ENCODE measurements around the gene SLC18B1.

DNA sequence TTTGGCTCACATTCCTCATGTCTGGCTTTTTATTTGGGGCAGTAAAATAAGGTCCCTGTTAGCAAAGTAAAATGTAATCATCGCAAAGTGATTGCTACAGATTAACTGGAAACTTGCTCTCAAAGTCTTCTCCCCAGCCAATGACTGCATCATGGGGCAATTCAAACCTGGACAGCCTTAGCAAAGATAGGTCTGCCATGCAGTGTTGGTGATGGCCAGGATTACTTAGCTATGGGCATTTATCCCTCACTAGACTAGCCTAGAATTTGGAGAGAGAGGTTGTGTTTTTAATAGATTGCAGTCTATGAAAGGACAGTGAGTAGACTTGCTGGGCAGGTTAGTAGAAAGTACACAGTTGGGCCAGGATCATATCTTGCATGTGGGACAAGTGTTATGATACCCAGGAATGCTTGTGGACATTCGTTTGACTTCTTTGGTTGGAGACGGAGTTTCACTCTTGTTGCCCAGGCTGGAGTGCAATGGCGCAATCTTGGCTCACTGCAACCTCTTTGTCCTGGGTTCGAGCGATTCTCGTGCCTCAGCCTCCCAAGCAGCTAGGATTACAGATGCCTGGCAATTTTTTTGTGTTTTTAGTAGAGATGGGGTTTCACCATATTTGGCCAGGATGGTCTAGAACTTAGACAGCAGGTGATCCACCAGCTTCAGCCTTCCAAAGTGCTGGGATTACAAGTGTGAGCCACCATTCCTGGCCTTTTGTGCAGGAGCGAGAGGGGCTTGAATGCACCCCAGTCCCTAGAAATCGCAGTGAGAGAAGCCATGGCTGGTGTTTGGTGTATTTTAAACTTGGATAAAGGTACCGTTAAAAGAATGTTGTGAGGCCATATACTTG, 19.3 kb upstream of the SLC18B1 start:
- TF ChIP-seq, protein P1, sequence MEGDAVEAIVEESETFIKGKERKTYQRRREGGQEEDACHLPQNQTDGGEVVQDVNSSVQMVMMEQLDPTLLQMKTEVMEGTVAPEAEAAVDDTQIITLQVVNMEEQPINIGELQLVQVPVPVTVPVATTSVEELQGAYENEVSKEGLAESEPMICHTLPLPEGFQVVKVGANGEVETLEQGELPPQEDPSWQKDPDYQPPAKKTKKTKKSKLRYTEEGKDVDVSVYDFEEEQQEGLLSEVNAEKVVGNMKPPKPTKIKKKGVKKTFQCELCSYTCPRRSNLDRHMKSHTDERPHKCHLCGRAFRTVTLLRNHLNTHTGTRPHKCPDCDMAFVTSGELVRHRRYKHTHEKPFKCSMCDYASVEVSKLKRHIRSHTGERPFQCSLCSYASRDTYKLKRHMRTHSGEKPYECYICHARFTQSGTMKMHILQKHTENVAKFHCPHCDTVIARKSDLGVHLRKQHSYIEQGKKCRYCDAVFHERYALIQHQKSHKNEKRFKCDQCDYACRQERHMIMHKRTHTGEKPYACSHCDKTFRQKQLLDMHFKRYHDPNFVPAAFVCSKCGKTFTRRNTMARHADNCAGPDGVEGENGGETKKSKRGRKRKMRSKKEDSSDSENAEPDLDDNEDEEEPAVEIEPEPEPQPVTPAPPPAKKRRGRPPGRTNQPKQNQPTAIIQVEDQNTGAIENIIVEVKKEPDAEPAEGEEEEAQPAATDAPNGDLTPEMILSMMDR (optimal IDR thresholded peaks at IDR 0.05 in 1 of 3, IDR thresholded peaks at IDR 0.05 in 1 of 3, conservative IDR thresholded peaks at IDR 0.05 in 1 of 3; ENCODE audit: extremely low read depth in 1 of 3, insufficient read depth in 2 of 3, low read length in 3 of 3): no peak
- no peak for TF ChIP-seq EZH2 (IDR thresholded peaks at IDR 0.05; ENCODE audit: low read length)
